Stimulated activated CD8-positive, alpha-beta memory T cell treated with anti-CD3 and anti-CD28 coated beads, Interleukin-15, amount 100 ng/mL, for 24 hours (primary cell): ENCODE measurements around the gene ODAD2.

ENCODE experiments used
- DNase-seq: peaks from one replicate; pipeline ENCODE4 v3.0.0-alpha.2; 2020; ENCODE audit warnings: low read depth

The ODAD2 gene

DNA sequence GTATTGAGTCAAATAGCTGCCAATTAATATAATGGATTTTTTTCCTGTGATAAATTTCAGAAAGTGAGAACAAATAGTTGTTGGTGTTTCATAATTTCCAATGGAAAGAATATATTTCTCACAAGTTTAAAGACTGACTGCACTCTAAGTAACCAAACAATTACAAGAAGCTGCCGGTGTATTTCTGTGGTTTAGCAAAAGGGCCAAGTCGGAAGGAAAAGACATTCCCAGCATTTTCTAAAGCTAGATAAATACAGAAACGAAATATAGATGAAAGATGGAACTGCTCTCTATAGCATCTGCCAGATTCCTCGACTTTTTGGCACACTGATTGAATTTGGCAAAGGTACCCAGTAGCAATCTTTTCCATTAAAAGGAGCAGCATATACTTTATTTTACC lies 160.5 kb downstream of the ODAD2 start:
- DNase-seq, result no peak

DNA sequence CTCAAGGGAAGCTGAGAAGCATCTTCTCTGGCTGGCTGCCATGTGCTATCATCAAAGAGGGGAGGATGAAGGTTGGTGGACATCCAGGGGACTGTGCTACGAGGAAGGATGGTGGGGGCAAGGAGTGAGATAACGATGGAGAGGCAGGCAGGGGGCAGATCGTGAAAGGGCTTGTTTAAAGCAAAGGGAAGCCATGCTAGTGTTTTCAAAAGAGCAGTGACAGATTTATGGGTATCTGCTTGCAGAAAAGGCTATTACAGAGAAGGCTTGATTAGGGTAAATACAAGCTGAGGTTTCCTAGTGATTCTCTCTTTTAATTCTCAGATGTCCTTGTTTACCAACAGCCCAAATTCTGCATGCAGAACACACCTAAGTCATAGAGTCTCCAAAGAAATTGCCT lies 164.4 kb downstream of the ODAD2 start:
- no peak for DNase-seq

DNA sequence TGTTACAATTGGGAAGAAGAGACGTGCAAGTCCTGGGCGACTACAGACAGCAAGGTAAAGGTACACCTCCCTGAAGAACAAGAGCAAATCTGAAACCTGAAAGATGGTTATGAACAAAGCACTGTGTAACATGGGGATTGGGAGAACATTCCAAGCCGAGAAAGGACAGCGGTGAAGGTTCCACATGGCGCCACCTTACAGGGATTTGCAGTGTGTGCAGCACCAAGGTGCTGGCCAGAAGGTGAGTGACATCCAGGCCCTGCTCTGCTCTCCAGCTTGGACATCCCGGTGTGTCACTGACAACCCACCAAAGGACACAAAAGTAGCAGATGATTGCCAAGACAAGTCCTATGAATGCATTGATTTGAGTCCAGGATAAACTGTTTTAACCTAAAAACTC lies 165.1 kb downstream of the ODAD2 start:
- DNase-seq, result no peak

DNA sequence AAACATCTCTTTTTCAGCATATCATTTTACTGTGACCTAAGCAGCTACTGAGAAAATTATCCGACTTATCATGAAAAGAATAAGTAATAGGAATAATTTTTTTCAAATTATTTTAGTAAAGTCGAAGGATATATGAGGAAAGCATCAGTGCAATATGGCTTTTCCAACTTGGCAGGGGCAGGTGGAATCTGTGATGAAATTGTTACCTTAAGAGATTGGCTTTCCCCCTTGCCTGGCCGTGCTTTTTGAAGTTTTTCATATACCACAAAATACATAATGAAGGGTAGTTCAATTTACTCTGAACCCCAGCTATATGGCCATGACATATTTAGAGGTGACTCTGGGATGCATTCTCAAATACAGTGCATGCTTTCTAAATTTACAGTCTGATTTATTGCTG lies 166.1 kb downstream of the ODAD2 start:
- DNase-seq, result no peak

DNA sequence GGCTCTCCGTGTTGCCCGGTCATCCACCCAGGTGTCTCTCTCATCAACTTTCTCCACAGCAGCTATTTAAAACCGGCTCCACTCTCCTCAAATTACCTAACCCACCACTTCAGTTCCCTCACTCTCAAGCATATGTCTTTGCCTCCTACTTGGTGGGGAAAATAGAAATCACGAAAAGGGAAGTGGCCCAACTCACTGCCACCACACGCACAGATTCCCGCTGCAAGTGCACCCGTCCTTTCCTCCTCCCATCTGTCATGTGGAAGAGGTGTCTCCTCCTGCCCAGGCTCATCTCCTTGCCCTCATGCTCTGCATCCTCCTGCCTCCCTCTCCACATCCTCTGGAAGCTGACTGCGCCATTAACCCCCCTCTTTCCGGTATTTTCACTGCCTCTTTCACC lies 172.5 kb downstream of the ODAD2 start:
- DNase-seq, result no peak

DNA sequence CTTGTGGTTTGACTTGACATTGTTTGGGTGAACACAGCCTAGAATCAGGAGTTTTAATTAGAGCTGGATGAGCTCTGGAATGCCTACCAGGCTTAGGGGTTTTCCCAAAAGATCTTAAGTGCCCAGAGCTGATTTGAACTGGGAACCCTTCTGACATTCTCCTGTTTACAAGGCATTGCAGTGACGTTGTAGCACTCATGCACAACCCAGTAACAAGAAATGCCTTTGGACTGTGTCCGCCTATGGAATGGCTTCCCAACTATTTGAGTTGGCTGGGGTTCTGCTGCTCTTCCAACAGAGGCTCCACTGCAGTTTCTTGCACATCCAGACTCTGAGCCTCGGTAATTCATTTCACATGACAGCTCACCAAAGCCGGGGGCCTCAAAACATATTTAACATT lies 176.6 kb downstream of the ODAD2 start:
- no peak for DNase-seq

DNA sequence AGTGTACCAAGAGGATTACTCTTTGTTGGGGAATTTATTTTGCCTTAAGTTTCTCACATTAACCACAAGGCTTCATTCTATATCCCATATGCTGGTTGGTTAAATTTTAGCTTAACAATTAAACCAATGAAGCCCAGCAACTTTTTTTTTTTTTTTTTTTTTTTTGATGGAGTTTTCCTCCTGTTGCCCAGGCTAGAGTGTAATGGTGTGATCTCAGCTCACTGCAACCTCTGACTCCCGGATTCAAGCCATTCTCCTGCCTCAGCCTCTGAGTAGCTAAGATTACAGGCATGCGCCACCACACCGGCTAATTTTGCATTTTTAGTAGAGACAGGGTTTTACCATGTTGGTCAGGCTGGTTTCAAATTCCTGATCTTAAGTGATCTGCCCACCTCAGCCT lies 178.2 kb downstream of the ODAD2 start:
- DNase-seq, result no peak

DNA sequence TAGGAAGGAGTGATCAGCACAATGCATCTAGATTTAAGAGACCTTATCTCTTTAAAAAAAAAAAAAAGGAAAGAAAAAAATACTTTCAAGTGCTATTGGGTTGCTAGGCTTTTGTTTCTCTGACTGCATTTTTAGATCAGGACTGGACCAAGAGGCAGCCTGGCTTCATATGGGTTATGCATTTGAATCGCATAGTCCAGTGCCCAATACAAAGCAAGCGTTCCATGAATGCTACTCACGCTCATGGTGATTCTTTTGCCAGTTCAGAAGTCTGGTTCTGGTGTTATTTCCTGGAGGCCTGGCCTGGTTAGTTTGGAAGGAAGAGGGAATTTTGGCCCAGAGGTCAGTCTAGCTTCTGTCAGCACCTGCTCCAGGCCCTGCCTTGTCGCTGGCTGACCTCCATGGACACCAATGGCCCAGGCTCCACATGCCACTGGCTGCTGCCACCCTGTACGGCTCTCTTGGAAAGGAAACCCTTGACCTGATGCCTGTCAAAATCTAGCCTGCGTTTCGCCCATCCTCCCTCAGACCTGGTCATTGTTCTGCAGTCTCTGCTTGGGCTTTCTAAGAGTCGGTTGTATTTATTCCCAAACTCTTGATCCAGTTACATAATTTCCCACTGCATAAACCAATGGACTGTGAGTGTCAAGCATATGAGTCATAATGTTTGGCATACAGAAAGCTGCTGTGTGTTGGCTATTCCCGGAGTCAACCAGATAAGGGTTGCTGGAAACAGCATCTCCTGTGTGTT lies 178.9 kb downstream of the ODAD2 start:
- DNase-seq, result no peak

DNA sequence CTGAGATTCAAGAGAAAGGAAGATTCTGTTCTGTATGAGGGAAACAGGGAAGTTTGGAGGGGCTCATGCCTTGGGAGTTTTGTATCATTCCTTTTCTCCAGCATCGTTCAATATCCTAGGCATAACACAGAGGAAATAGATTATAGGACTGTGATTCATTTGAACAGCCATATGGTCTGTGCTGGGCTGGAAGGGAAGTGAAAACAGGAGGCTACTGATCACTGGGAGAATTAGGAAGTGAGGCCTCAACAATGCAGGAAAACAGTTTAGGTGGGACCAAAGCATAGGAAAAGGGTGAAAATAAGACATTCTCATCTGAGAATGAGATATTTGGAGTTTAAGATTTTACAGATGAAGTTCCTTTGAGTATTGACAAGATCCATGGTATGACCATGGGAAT lies 182.6 kb downstream of the ODAD2 start:
- no peak for DNase-seq

DNA sequence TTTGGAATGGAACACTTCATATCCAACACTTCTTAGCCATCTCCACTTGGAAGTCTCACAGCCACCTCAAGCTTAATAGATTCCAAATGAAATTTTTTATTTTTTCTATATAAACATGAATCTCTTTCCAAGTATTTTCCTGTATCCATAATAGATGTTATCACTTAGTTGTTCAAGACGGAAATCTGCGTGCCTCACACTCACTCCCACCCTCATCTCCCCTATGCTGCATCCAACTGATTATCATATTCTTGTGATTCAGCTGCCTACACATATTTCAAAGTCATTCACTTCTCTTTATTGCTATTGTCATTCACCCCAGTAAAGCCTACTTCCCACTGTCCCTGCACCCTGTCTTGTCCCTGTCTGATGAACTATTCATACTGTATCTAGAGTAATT lies 183.0 kb downstream of the ODAD2 start:
- DNase-seq, result no peak

DNA sequence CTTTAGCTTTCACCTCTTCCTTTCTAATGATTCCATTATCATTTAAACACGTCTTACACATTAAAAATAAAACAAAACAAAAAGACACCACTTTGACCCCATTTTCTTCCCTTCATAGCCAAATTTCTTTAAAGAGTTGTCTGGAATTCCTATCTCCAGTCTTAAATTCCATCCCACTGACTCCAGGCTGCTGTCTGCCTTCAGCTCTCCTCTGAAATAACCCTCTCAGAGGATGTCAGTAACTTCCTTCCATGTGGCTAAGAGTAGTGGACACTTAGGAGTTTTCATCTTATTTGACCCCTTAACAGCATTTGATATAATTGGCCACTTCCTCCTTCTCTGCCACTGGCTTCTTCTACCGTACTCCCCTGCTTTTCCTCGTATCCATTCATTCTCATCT lies 183.6 kb downstream of the ODAD2 start:
- DNase-seq, result no peak

DNA sequence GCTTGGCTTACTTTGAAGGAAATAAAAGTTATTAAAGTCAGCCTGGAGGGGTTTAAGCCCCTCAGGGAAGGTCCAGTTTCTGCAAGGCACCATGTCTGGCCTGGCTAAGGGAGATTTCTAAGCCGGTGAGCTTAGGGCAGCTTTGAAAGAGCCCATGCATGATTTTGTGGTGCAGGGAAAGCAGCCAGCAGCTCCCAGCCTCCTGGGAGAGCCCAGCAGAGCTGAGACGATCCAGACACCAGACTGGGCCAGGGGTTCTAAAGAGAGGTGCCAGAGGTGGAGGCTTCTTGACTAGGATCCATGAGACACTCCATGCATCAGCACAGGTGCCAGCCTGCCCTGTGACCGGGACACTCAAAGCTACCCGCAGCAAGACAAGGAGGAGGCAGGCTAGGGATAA lies 193.7 kb downstream of the ODAD2 start:
- DNase-seq, result no peak

DNA sequence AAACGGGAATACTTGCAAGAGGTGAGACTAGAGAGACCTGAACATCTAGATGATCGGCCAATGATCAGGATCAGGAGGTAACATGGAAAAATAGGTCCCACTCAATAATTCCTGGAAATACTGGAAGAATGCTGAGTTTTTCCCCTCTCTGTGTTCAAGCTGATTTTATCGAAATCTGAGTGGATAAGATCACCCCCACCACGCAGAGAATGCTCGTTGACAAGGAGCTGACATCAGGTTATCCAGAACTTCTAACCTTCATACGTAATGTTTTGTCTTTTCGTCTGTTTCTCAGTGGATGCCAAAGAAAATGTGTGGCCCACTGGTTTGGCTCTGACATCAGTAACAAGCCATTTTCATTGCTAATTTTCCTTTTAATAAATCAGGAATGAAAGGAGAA lies 194.7 kb downstream of the ODAD2 start:
- DNase-seq, result no peak

DNA sequence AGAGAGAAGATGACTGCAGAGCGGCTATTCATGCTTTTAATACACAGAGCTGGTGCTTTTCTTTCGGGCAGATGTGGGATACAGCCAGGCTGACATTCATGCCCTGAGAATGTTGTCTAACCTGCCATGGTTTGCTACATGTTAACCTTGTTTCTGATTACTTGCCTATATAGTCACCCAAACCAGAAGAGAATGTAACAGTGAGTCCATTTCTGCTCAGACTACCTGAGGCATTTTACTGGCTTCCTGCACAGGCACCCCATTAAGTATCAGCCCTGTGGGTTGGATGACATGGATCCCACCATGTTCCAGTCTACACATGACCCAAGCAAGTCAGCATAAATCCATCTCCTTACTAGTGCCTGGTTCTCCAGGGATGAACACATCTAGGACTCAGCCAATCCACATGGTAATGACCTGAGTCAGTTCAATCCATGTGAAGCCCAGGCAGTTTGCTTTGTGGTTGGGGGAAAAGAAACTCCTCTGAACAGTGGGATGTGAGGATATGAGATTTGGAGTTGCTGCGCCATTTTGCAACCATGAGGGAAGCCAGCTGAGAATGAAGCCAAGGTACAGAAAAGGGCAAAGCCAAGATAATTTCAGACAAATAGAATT lies 197.6 kb downstream of the ODAD2 start:
- DNase-seq, result no peak

DNA sequence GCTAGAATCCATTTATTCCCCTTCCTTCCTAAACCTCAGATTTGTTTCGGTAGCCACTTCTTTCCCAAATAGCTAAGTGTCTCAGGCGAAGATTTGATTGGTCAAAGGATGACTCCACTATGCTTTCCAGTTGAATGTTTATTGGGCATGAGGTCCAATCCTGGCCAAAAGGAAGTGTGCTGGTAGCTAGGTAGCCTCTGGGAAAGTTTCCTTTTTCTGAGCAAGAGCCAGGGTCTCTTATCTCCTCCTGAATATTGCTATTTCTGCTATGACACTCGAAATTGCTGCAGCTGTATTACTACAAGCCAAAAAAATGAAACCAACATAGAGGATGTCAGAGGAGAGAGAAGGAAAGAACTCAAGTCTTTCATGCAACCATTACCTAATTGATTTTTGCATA lies 199.8 kb downstream of the ODAD2 start:
- no peak for DNase-seq

DNA sequence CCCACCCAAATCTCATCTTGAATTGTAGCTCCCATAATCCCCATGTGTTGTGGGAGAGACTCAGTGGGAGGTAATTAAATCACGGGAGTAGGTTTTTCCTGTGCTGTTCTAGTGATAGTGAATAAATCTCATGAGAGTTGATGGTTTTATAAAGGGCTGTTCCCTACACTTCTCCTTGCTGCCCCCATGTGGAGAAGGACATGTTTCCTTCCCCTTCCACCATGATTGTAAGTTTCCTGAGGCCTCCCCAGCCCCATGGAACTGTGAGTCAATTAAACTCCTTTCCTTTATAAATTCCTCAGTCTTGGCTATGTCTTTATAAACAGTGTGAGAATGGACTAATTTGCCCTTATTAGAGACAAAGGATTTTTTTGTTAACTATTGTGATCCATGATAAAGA lies 204.7 kb downstream of the ODAD2 start:
- no peak for DNase-seq

DNA sequence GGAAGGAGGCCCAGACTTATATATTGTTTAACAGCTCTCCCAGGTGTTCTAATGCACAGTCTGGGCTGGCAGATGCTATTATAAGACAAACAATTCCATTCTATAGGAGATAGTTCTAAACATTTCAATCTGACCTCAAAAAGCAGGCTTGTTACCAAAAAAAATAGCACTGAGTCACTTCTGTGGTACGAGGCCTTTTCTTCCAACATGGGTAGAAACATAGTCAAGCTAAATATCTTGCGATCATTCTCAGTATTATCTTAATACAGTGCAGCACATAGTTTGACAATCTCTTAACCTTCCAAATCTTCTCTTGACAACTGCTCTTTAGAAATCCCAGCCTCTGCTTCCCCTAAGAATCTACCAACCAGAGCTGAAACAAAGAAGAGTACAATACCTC lies 206.7 kb downstream of the ODAD2 start:
- no peak for DNase-seq

DNA sequence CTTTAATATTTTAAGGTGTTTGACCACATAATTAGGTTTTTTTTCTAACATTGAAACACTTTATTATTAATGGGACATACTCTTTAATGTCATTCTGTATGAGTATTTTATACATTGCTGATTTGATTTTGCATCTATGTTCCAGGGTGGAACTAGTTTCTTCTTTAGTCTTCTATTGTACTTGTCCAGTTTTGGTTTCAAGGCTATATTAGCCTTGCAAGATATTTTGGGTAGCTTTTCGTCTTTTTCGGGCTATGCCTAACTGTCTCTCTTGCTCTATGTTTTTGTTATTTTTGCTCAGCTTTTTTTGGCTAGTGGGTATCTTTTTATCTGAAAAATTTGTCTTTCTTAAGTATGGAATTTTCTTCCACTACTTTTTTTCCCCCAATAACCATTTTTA lies 214.6 kb downstream of the ODAD2 start:
- no peak for DNase-seq

DNA sequence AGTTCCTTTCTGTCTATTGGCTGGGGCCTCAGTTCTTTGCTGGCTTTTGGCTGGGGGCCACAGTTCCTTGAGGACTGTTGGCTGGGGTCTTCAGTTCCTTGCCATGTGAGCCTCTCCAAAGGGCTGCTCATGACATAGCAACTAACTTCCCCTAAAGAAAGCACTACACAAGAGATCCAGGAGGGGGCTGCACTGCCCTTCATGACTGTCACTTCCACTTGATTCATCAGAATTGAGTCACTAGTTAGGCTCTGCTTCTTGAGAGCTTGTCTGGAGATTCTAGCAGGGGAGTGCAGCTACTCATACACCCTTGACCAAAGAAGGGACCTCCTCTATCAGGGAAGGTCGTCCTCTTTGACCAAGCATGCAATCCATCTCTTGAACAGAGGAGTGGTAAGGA lies 215.2 kb downstream of the ODAD2 start:
- no peak for DNase-seq

DNA sequence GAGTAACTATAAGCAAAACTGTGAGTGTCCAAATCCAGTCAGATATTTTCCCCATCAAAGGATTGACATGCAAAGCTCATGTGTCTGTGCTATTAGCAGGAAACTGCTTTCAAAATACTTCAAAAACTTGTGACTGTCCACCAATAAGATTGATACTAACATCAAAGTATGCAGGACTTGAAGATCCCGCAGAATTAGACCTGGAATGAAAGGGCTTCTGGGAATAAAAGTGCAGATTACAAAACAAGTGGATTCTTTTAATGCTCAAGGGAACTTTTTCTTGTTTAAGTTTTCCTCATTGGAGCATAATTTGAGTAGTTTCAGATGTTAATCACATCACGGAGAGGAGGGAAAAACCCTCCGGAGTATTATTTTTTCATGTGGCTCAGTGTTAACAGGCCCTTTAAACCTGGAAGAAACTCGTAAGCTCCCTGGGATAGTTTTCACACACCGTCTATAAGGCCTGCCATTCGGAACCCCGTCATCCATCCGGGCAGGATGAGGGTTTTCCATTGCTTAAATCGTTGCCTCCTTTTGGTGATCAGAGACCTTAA lies 219.3 kb downstream of the ODAD2 start:
- no peak for DNase-seq

DNA sequence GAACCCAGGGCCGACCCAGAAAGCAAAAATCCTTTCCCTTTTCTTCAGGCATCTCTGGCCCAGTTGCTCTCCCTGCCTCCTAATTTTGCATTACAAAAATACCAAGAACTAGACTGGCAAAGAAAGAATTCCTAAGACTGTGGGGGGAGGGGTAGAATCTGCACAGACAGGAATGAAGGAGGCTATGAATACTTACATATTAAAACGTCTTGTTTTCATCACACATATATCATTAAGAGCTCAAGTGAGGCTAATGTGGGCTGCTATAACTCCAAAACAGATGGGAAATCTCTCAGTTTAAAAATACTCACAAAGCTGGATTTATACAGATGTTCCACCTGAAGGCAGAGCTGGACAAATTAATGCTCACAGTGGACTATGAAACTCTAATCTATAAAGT lies 224.0 kb downstream of the ODAD2 start:
- DNase-seq, result no peak

DNA sequence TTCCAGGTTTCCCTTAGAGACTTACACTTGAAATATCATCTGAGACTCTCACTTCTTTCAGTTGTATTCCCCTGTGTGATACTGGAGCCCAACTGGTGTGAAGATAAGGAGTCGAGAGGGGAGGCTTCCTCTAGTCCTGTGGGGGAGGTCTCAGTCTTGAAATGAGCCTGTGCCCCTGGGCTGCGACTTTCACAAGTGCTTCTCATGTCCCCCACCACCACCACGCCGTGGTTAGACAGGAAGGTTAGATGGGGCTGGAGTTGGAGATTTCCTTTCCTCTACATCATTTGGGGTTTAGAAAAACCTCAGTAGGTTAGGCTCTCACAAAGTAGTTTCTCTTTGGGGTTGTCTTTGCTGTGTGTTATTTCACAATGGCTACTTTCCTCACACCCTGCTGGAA lies 227.6 kb downstream of the ODAD2 start:
- DNase-seq, result no peak

DNA sequence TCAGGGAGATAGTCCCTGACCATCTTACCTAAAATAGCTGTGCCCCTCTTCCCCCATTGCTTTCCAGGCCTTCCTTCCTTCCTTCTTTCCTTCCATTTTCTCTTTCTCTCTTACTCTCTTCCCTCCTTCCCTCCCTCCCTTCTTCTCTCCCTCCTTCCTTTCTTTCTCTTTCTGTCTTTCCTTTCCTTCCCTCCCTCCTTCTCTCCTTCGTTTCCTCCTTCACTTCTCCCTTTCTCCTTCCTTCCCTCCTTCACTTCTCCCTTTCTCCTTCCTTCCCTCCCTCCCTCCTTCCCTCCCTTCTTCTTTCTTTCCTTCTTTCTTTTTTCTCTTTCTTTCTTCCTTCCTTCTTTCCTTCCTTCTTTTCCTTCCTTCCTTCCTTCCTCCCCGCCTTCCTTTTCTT lies 228.7 kb downstream of the ODAD2 start:
- DNase-seq, result no peak
